HEK293 (cell line): ENCODE data around the gene FICD.

Experiments
- GLI4 ChIP-seq: fragments of 450-650 bp; formaldehyde crosslinking; IDR thresholded peaks from 2 replicates; pipeline ENCODE4 v1.5.1; 2016; ENCODE audit warnings: missing biosample characterization, missing genetic modification characterization
- INSM2 ChIP-seq: fragments of 450-650 bp; formaldehyde crosslinking; IDR thresholded peaks from 2 replicates; pipeline ENCODE4 v1.5.1; 2016; ENCODE audit warnings: missing biosample characterization, missing genetic modification characterization
- OSR2 ChIP-seq: fragments of 450-650 bp; formaldehyde crosslinking; IDR thresholded peaks from 2 replicates; pipeline ENCODE4 v1.5.1; 2016; ENCODE audit warnings: missing biosample characterization, missing genetic modification characterization
- SP3 ChIP-seq: fragments of 450-650 bp; formaldehyde crosslinking; IDR thresholded peaks from 2 replicates; pipeline ENCODE4 v1.5.1; 2016; ENCODE audit warnings: missing biosample characterization, missing genetic modification characterization
- ZBTB10 ChIP-seq: fragments of 450-650 bp; formaldehyde crosslinking; IDR thresholded peaks from 2 replicates; pipeline ENCODE4 v1.5.1; 2016; ENCODE audit warnings: missing biosample characterization, missing genetic modification characterization
- ZFP69B ChIP-seq: fragments of 450-650 bp; formaldehyde crosslinking; IDR thresholded peaks from 2 replicates; pipeline ENCODE4 v1.5.1; 2016; ENCODE audit warnings: missing biosample characterization, missing genetic modification characterization
- ZIC2 ChIP-seq: fragments of 450-650 bp; formaldehyde crosslinking; IDR thresholded peaks from 2 replicates; pipeline ENCODE4 v1.5.1; 2016; ENCODE audit warnings: missing biosample characterization, missing genetic modification characterization
- ZNF112 ChIP-seq: fragments of 450-650 bp; formaldehyde crosslinking; IDR thresholded peaks from 2 replicates; pipeline ENCODE4 v1.5.0; 2017; ENCODE audit warnings: missing biosample characterization, missing genetic modification characterization
- ZNF133 ChIP-seq: fragments of 450-650 bp; formaldehyde crosslinking; IDR thresholded peaks from 2 replicates; pipeline ENCODE4 v1.5.1; 2016; ENCODE audit warnings: missing biosample characterization, missing genetic modification characterization
- ZNF155 ChIP-seq: fragments of 450-650 bp; formaldehyde crosslinking; IDR thresholded peaks from 2 replicates; pipeline ENCODE4 v1.5.1; 2016; ENCODE audit warnings: missing biosample characterization, missing genetic modification characterization
- ZNF184 ChIP-seq: fragments of 450-650 bp; IDR thresholded peaks from 2 replicates; pipeline ENCODE4 v1.5.1; 2018; ENCODE audit warnings: missing biosample characterization, mild to moderate bottlenecking, missing genetic modification characterization
- ZNF24 ChIP-seq: fragments of 450-650 bp; formaldehyde crosslinking; IDR thresholded peaks from 2 replicates; pipeline ENCODE4 v1.5.1; 2016; ENCODE audit warnings: missing biosample characterization, missing genetic modification characterization
- ZNF26 ChIP-seq: fragments of 450-650 bp; formaldehyde crosslinking; IDR thresholded peaks from 2 replicates; pipeline ENCODE4 v1.5.1; 2016; ENCODE audit warnings: missing biosample characterization, missing genetic modification characterization
- ZNF302 ChIP-seq: fragments of 450-650 bp; formaldehyde crosslinking; IDR thresholded peaks from 2 replicates; pipeline ENCODE4 v1.5.1; 2016; ENCODE audit warnings: missing biosample characterization, missing genetic modification characterization, low read depth
- ZNF404 ChIP-seq: fragments of 450-650 bp; formaldehyde crosslinking; IDR thresholded peaks from 2 replicates; pipeline ENCODE4 v1.5.1; 2017; ENCODE audit warnings: missing biosample characterization, missing genetic modification characterization
- ZNF433 ChIP-seq: fragments of 450-650 bp; formaldehyde crosslinking; IDR thresholded peaks from 2 replicates; pipeline ENCODE4 v1.5.1; 2016; ENCODE audit warnings: missing biosample characterization, missing genetic modification characterization, low read depth
- ZNF501 ChIP-seq: fragments of 450-650 bp; formaldehyde crosslinking; IDR thresholded peaks from 2 replicates; pipeline ENCODE4 v1.5.1; 2016; ENCODE audit warnings: missing biosample characterization, missing genetic modification characterization
- ZNF548 ChIP-seq: fragments of 450-650 bp; formaldehyde crosslinking; IDR thresholded peaks from 2 replicates; pipeline ENCODE4 v1.5.1; 2016; ENCODE audit warnings: missing biosample characterization, missing genetic modification characterization
- ZNF558 ChIP-seq: fragments of 450-650 bp; formaldehyde crosslinking; IDR thresholded peaks from 2 replicates; pipeline ENCODE4 v1.5.1; 2016; ENCODE audit warnings: missing biosample characterization, missing genetic modification characterization
- ZNF654 ChIP-seq: fragments of 450-650 bp; formaldehyde crosslinking; IDR thresholded peaks from 2 replicates; pipeline ENCODE4 v1.5.1; 2016; ENCODE audit warnings: low read depth, missing biosample characterization, missing genetic modification characterization
- ZNF660 ChIP-seq: fragments of 450-650 bp; IDR thresholded peaks from 2 replicates; pipeline ENCODE4 v1.5.1; 2018; ENCODE audit warnings: missing biosample characterization, mild to moderate bottlenecking, missing genetic modification characterization
- ZNF777 ChIP-seq: fragments of 450-650 bp; formaldehyde crosslinking; IDR thresholded peaks from 2 replicates; pipeline ENCODE4 v1.5.1; 2017; ENCODE audit warnings: missing biosample characterization, missing genetic modification characterization, borderline replicate concordance
- ZNF785 ChIP-seq: fragments of 450-650 bp; formaldehyde crosslinking; IDR thresholded peaks from 2 replicates; pipeline ENCODE4 v1.5.1; 2016; ENCODE audit warnings: missing biosample characterization, missing genetic modification characterization
- ZNF837 ChIP-seq: fragments of 450-650 bp; formaldehyde crosslinking; IDR thresholded peaks from 2 replicates; pipeline ENCODE4 v1.5.1; 2016; ENCODE audit warnings: missing biosample characterization, missing genetic modification characterization
- ZSCAN16 ChIP-seq: fragments of 450-650 bp; formaldehyde crosslinking; IDR thresholded peaks from 2 replicates; pipeline ENCODE4 v1.5.1; 2016; ENCODE audit warnings: missing biosample characterization, missing genetic modification characterization
- ZXDB ChIP-seq: fragments of 450-650 bp; formaldehyde crosslinking; IDR thresholded peaks from 2 replicates; pipeline ENCODE4 v1.5.1; 2016; ENCODE audit warnings: missing biosample characterization, missing genetic modification characterization
- TF ChIP-seq, protein P1 (sequence below): fragments of 450-650 bp; formaldehyde crosslinking; conservative IDR thresholded peaks from 2 replicates; pipeline ENCODE4 v1.5.1; 2016; ENCODE audit warnings: low read depth, missing biosample characterization, missing genetic modification characterization
- TF ChIP-seq, protein P2 (sequence below): fragments of 450-650 bp; IDR thresholded peaks from 2 replicates; pipeline ENCODE4 v1.5.1; 2018; ENCODE audit warnings: missing biosample characterization, missing genetic modification characterization
- TF ChIP-seq, protein P3 (sequence below): fragments of 450-650 bp; formaldehyde crosslinking; IDR thresholded peaks from 2 replicates; pipeline ENCODE4 v1.5.1; 2016; ENCODE audit warnings: missing biosample characterization, missing genetic modification characterization

FICD gene

GRCh38 chr12:108514468-108514972 is 557 bp upstream of the FICD start (continued):
- TF ChIP-seq, protein P1, sequence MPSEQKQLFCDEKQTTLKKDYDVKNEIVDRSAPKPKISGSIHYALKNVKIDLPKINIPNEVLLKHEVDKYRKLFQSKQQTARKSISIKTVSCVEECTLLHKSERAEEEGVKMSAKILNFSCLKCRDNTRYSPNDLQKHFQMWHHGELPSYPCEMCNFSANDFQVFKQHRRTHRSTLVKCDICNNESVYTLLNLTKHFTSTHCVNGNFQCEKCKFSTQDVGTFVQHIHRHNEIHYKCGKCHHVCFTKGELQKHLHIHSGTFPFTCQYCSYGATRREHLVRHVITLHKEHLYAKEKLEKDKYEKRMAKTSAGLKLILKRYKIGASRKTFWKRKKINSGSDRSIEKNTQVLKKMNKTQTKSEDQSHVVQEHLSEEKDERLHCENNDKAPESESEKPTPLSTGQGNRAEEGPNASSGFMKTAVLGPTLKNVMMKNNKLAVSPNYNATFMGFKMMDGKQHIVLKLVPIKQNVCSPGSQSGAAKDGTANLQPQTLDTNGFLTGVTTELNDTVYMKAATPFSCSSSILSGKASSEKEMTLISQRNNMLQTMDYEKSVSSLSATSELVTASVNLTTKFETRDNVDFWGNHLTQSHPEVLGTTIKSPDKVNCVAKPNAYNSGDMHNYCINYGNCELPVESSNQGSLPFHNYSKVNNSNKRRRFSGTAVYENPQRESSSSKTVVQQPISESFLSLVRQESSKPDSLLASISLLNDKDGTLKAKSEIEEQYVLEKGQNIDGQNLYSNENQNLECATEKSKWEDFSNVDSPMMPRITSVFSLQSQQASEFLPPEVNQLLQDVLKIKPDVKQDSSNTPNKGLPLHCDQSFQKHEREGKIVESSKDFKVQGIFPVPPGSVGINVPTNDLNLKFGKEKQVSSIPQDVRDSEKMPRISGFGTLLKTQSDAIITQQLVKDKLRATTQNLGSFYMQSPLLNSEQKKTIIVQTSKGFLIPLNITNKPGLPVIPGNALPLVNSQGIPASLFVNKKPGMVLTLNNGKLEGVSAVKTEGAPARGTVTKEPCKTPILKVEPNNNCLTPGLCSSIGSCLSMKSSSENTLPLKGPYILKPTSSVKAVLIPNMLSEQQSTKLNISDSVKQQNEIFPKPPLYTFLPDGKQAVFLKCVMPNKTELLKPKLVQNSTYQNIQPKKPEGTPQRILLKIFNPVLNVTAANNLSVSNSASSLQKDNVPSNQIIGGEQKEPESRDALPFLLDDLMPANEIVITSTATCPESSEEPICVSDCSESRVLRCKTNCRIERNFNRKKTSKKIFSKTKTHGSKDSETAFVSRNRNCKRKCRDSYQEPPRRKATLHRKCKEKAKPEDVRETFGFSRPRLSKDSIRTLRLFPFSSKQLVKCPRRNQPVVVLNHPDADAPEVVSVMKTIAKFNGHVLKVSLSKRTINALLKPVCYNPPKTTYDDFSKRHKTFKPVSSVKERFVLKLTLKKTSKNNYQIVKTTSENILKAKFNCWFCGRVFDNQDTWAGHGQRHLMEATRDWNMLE (tag by site-specific recombination), result no peak
- TF ChIP-seq ZNF433 (tag by site-specific recombination) (no peak), OSR2 (tag by site-specific recombination) (no peak), ZNF501 (no peak), ZNF133 (no peak), ZNF155 (tag by site-specific recombination) (no peak), ZNF302 (tag by site-specific recombination) (no peak), ZNF558 (tag by site-specific recombination) (no peak), ZSCAN16 (tag by site-specific recombination) (no peak), ZNF184 (tag by site-specific recombination) (no peak), ZNF404 (no peak), ZNF785 (tag by site-specific recombination) (no peak), SP3 (tag by site-specific recombination) (no peak), ZNF24 (tag by site-specific recombination) (no peak), ZFP69B (peak; percentile 42; the same call in 1 of the 2 replicates), GLI4 (tag by site-specific recombination) (peak; percentile 12; the same call in 1 of the 2 replicates), ZNF548 (no peak), INSM2 (tag by site-specific recombination) (no peak), ZNF112 (tag by site-specific recombination) (no peak), ZNF837 (tag by site-specific recombination) (no peak), ZXDB (tag by site-specific recombination) (peak; percentile 30; the same call in 1 of the 2 replicates), ZNF654 (tag by site-specific recombination) (no peak), ZNF660 (no peak), ZNF777 (no peak), ZNF26 (no peak), ZBTB10 (peak; percentile 54), ZIC2 (tag by site-specific recombination) (no peak)
- TF ChIP-seq, protein P2, sequence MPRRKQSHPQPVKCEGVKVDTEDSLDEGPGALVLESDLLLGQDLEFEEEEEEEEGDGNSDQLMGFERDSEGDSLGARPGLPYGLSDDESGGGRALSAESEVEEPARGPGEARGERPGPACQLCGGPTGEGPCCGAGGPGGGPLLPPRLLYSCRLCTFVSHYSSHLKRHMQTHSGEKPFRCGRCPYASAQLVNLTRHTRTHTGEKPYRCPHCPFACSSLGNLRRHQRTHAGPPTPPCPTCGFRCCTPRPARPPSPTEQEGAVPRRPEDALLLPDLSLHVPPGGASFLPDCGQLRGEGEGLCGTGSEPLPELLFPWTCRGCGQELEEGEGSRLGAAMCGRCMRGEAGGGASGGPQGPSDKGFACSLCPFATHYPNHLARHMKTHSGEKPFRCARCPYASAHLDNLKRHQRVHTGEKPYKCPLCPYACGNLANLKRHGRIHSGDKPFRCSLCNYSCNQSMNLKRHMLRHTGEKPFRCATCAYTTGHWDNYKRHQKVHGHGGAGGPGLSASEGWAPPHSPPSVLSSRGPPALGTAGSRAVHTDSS (tag by site-specific recombination), result no peak
- TF ChIP-seq, protein P3, sequence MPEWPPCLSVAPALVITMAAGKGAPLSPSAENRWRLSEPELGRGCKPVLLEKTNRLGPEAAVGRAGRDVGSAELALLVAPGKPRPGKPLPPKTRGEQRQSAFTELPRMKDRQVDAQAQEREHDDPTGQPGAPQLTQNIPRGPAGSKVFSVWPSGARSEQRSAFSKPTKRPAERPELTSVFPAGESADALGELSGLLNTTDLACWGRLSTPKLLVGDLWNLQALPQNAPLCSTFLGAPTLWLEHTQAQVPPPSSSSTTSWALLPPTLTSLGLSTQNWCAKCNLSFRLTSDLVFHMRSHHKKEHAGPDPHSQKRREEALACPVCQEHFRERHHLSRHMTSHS (tag by site-specific recombination), result no peak
